MM.1S (cell line): ENCODE measurements around the gene SETD3.
"Not testable (repeated sequence)": the region's sequence is repeated elsewhere in the genome, so short reads cannot be mapped to it uniquely, and the experiment has no call there.

Experiments used
- DNase-seq: peaks from one replicate; pipeline ENCODE4 v3.0.0-alpha.2; 2015
- H2AFZ ChIP-seq: fragments of 300-600 bp; sonication (generic); 2 replicates; pipeline ENCODE4 v1.6.0; 2016; ENCODE audit warnings: antibody characterized with exemption, low read length
- H3F3A ChIP-seq: fragments of 300-600 bp; sonication (generic); 2 replicates; pipeline ENCODE4 v1.6.1; 2016; ENCODE audit warnings: mild to moderate bottlenecking, antibody characterized with exemption, low read length, moderate library complexity, mixed read lengths; ENCODE audit not compliant: insufficient read depth
- H3K27ac ChIP-seq: fragments of 300-600 bp; sonication (generic); 2 replicates; pipeline ENCODE4 v1.5.1; 2016; ENCODE audit warnings: mild to moderate bottlenecking, low read length
- H3K27me3 ChIP-seq: fragments of 300-600 bp; sonication (generic); replicated peaks from 2 replicates; pipeline ENCODE4 v1.6.0; 2016; ENCODE audit warnings: low read length; ENCODE audit not compliant: insufficient read depth
- H3K36me3 ChIP-seq: fragments of 300-600 bp; sonication (generic); replicated peaks from 2 replicates; pipeline ENCODE4 v1.6.1; 2016; ENCODE audit warnings: mild to moderate bottlenecking, low read length, mixed read lengths; ENCODE audit not compliant: insufficient read depth
- H3K4me1 ChIP-seq: fragments of 300-600 bp; sonication (generic); 2 replicates; pipeline ENCODE4 v1.6.1; 2016; ENCODE audit warnings: low read length, mixed read lengths
- H3K4me2 ChIP-seq: fragments of 300-600 bp; sonication (generic); 2 replicates; pipeline ENCODE4 v1.6.0; 2016; ENCODE audit warnings: low read depth, low read length
- H3K4me3 ChIP-seq: fragments of 300-600 bp; sonication (generic); 2 replicates; pipeline ENCODE4 v1.5.1; 2016; ENCODE audit warnings: low read length, mixed read lengths
- H3K79me2 ChIP-seq: fragments of 300-600 bp; sonication (generic); 2 replicates; pipeline ENCODE4 v1.6.1; 2016; ENCODE audit warnings: mixed run types, low read length, mixed read lengths
- H3K9ac ChIP-seq: fragments of 300-600 bp; sonication (generic); 2 replicates; pipeline ENCODE4 v1.6.1; 2016; ENCODE audit warnings: low read length, mixed read lengths
- H3K9me2 ChIP-seq: fragments of 300-600 bp; sonication (generic); replicated peaks from 2 replicates; pipeline ENCODE4 v1.6.1; 2016; ENCODE audit warnings: mild to moderate bottlenecking, low read length, mixed read lengths; ENCODE audit not compliant: insufficient read depth
- H3K9me3 ChIP-seq: fragments of 300-600 bp; sonication (generic); replicated peaks from 2 replicates; pipeline ENCODE4 v1.6.1; 2016; ENCODE audit warnings: mild to moderate bottlenecking, low read length, mixed read lengths; ENCODE audit not compliant: insufficient read depth
- H4K20me1 ChIP-seq: fragments of 300-600 bp; sonication (generic); 2 replicates; pipeline ENCODE4 v1.6.1; 2016; ENCODE audit warnings: mild to moderate bottlenecking, low read length, moderate library complexity, mixed read lengths; ENCODE audit not compliant: insufficient read depth
- CTCF ChIP-seq: fragments of 300-600 bp; sonication (generic); IDR thresholded peaks from 2 replicates; pipeline ENCODE4 v1.5.1; 2016; ENCODE audit warnings: antibody characterized with exemption, low read length, mixed read lengths
- EZH2 ChIP-seq: fragments of 300-600 bp; sonication (generic); optimal IDR thresholded peaks from 2 replicates; pipeline ENCODE3; 2017; ENCODE audit warnings: low read depth, mild to moderate bottlenecking, antibody characterized with exemption, low read length, mixed read lengths
- EZH2phosphoT487 ChIP-seq: fragments of 300-600 bp; sonication (generic); IDR thresholded peaks from 2 replicates; pipeline ENCODE4 v1.6.1; 2018; ENCODE audit warnings: antibody characterized with exemption, low read length

The SETD3 gene

GRCh38 chr14:99348816-99349614 lies 131.6 kb downstream of the SETD3 start:
- no peak overlapping the region for H3K9ac ChIP-seq
- no peaks in the 10 kb centered on the region for H3K4me1 ChIP-seq
- TF ChIP-seq EZH2 (no peak), CTCF (no peak), EZH2phosphoT487 (no peak)
- H3K27me3 ChIP-seq = no peaks in the 10 kb centered on the region
- no peaks in the 10 kb centered on the region for H3K36me3 ChIP-seq
- no peak for DNase-seq
- H3F3A ChIP-seq = no peaks in the 10 kb centered on the region
- no peaks in the 10 kb centered on the region for H3K79me2 ChIP-seq
- H3K27ac ChIP-seq = no peak overlapping the region
- no peak overlapping the region for H3K4me2 ChIP-seq
- H2AFZ ChIP-seq = no peak overlapping the region
- no peak overlapping the region for H3K4me3 ChIP-seq
- no peaks in the 10 kb centered on the region for H4K20me1 ChIP-seq
- no peaks in the 10 kb centered on the region for H3K9me3 ChIP-seq
- H3K9me2 ChIP-seq = no peaks in the 10 kb centered on the region

DNA sequence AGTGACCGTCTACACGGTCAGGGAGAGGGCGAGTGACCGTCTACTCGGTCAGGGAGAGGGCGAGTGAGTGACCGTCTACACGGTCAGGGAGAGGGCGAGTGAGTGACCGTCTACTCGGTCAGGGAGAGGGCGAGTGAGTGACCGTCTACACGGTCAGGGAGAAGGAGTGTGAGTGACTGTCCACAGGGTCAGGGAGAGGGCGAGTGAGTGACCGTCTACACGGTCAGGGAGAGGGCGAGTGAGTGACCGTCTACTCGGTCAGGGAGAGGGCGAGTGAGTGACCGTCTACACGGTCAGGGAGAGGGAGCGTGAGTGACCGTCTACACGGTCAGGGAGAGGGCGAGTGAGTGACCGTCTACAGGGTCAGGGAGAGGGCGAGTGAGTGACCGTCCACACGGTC lies 132.4 kb downstream of the SETD3 start:
- H2AFZ ChIP-seq, H3F3A ChIP-seq, H3K4me1 ChIP-seq, H3K36me3 ChIP-seq, DNase-seq, H3K9ac ChIP-seq, H3K79me2 ChIP-seq, H4K20me1 ChIP-seq, H3K9me3 ChIP-seq, H3K27ac ChIP-seq, H3K27me3 ChIP-seq, H3K9me2 ChIP-seq, H3K4me2 ChIP-seq, H3K4me3 ChIP-seq: not testable (repeated sequence)
